NCI-H510A (cell line): Measurements from ENCODE around the gene CA10.

Experiments
- DNase-seq: peaks from one replicate; lab custom pipeline; 2025; lab: John Stamatoyannopoulos, UW

CA10 gene

DNA sequence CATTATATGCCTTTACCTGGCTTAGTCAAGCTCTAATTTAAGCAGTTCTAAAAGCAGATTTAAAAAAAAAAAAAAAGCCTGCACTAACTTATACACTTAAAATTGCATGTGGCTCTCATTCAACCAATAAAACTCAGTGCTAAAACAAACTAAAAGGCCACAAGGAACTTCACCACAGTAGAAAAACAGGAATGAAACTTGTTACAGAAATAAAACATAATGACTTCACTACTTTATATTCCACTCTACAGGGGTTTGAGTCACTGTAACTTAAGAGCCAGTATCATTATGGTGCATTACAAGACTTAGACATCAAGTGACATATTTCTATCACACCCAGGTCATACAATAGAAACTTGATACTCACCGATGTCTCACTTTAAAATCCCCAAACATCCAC lies 11.1 kb downstream of the CA10 start:
- no peak for DNase-seq

DNA sequence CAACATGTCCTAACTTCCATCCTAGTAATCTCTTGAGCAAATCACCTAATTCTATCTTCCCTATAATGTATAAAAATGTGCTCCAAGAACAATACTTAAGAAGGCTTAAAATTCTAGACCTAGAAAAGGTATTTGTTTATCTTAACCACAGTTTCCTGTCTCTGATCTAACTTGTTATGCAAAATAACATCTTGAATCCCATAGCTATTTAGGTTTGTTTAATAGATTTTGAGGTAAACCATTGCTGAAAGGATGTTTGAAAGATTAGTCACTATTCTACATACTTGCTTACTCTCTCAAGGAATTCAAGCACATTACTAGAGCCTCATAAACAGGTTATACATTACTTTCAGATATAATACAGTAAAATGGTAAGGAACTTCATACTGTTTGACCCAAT lies 13.0 kb downstream of the CA10 start:
- DNase-seq = no peak

GRCh38 chr17:52143542-52143941 lies 15.0 kb downstream of the CA10 start:
- DNase-seq = no peak

- DNase-seq = no peak
These were observed 17.9 kb downstream of the CA10 start for GRCh38 chr17:52140601-52141000.

DNA sequence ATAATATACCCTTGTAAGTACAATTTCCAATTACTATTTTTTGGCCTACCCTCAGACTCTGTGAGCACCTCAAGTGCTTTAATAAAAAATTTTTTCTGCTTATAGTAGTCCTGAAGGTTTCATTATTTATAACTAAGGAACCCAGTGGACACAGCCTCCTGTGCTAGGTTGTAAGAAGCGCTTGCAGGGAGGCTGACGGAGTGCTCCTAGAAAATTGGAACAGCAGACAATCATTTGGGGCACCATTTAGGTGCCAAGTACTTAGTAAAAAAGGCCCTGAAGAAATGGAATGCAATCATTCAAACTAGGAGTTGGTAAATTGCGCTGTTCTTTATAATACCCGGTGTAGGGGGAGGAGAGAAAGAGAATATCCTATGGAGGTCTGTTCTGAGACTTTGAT lies 19.8 kb downstream of the CA10 start:
- DNase-seq = no peak

DNA sequence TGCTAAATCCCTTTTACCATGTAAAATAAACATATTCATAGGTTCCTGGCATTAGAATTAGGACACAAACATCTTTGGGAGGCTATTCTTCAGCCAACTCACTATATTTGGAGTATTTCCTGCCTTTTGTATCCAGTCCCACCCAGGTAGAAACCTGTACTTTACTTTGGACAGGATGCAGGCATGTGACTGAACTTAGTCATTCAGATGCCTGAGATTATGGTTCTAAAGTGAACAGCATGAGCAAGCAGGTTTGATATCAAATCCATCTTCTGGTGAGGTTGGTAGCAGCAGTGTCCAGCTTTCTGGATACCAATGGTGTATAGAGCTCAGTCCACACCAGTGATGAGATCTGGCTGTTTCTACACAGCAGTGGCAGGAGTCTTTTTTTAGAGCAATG lies 20.2 kb downstream of the CA10 start:
- no peak for DNase-seq

DNA sequence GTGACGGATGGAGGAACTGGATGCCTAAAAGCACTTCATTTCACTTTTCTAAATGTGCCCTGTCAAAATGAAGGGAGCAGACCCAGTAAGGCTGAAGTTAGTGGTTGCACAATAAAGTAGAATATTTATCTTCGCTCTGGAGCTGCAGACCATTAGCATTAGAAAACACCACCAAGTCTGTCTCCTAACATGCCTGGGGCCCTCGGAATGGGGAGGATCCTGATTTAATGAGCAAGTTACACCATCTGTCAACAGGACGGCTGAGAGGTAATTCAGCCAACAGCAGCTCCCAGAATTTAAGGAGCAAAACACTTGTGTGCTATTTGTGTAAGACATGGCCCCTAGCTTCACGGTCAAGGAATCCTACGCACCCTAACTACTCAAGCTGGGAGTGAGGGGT lies 22.3 kb downstream of the CA10 start:
- DNase-seq = no peak

DNA sequence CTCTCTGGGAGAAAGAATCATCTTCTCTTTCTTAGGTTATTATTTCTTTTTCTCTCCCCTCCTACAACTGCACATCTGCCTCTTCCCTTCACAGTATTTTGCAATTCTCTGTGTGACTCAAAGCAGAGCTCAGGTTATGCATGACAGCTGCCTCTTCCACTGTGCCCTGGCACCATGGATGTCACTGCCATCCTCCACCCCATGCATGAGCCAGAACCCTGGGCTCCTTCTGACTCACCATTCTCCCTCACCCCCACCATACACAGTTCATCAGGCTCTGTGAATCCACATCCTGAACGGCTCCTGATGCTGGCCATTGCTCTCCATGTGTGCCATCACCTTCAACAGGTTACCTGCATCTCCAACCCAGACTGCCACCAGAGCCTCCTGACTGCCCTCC lies 23.9 kb downstream of the CA10 start:
- no peak for DNase-seq

- DNase-seq = no peak
These were observed 29.8 kb downstream of the CA10 start for GRCh38 chr17:52128721-52129120.

DNA sequence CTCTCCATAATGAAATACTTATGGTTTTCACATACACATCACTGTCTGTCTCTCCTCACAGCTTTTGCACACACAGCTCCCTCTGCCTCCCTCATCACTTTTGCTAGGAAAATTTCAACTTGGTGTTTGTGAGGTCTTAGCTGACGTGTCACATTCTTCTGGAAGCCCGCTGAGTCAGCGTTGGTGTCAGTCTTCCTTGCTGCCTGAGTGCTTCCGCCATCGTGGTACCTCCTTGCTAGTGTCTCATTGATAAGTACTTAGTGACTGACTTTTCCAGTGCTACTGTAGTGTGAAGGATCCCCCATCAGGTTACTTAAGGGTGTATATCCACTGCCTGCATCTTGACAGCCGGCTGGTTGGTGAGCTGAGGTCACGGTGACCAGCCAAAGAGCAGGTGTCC lies 33.5 kb downstream of the CA10 start:
- DNase-seq = no peak

DNA sequence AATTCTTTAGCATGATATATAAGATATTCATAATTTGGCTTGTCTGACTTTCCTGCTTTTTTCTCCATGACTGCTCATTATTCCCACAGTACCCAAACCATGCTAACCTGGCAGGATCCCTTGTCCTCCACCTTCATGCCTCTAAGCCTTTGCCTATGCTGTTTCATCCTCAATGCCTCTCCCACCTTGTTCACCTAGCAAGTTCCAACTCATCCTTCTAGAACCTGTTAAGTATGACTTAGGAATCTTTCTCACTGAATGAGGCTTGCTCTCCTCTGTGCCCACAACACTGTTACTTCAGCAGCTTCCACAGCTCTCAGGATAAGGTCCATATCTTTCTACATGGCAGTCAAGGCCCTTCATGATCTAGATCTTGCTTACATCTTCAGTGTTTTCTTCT lies 34.0 kb downstream of the CA10 start:
- DNase-seq = no peak

DNA sequence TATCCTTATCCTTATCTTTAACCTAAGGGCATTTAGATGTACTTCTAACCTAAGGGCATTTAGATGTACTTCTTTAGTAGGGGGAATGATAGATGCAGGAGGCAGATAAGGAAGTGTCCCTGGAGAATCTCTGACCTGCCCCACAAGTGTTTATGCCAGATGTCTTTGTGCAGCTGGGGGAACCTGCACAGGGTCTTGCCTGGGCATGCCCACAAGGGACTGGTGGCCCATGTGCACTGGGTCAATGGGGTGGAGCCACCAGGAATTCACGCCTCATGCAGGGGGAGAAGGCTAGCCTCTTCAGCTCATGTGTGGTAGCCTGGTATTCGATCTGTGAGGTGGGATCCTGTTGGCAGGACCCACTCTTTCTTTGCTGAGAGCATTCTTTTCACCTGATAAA lies 38.0 kb downstream of the CA10 start:
- no peak for DNase-seq

DNA sequence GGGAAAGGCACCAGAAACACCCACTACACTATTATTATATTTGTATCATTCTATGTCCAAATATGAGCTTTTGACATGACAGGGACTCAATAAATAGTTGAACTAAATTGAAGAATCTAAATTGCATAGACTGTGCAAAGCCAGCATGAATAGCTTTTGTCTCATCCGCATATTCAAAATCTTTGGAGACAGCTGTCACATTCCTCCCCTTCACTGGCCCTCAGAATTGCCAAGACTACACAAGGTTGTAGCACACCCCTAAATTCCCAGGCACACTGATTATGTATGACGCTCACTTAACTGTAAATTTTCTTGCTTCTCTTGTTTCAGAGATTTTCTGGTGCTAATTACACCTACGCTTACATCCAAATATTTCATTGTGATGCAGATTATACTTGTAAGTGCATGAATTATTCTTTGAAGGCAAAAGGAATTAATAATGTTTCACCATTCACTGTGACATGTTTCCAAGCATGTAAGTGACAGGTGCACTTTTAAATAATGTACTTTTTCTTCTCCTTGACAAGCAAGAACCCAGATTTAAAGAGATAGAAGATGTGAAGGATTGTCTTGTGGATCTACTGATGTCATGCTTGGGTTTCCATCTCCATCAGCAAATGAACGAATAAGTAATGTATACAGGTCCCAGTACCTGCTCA lies 47.5 kb downstream of the CA10 start:
- DNase-seq = no peak

GRCh38 chr17:52106638-52107261 lies 51.8 kb downstream of the CA10 start:
- DNase-seq = no peak

- DNase-seq = no peak
These were observed 52.4 kb downstream of the CA10 start for GRCh38 chr17:52106072-52106471.

GRCh38 chr17:52105591-52105990 lies 52.9 kb downstream of the CA10 start:
- no peak for DNase-seq

DNA sequence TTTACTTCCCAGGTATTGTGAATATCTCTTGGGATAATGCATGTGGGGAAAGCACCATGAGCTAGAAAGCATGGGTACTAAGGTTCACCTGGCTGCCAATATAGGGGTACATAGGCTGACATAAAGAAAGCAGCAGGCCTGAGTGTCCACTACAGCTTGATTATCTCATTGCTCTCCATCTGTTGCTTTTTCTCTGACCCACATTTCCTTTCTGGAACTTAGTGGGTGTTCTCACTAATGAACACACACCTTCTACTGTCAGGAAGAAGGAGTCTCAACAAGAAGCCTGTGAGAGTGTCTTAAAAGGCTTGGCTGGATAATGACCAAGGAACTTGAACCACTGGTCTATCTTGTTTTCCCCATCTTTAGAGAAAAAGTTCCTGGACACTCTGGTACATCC lies 62.5 kb downstream of the CA10 start:
- no peak for DNase-seq

DNA sequence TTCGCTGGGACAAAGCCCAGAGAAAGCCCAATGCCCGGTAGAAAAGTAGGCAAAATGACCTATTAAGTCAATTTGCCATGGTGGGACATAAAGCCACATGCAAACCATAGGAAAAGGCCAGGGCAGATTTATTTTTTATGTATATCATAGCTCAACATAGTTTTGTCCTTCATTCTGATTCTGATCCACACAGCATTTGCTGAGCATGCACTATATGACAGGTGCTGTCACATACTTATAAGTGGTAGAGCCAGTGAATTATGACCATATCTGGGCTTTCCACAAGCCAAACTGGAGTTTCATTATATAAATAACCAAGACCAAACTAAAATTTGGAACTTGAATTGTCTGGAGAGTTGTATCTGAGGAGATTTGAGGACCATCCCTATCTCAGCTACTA lies 74.3 kb downstream of the CA10 start:
- no peak for DNase-seq

DNA sequence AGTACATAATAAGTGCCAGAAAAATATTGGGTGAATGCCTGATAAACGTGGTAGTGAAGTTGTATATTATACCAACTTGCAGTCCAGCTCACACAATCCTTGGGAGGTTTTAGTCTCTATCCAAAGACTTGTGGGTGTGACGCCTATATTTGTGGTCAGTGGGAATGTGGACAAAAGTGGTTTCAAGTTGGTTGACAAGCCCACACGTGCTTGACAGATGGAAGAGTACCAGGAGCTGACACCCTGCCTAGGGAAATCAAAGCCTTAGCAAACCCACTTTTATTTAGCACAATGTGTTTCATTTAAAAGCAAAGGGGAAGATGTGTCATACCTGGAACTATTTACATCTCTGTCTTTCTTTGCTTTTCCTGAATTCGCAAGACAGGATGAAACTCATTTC lies 79.0 kb downstream of the CA10 start:
- DNase-seq = no peak

- DNase-seq = no peak
These were observed 86.8 kb downstream of the CA10 start for GRCh38 chr17:52071712-52072111.

DNA sequence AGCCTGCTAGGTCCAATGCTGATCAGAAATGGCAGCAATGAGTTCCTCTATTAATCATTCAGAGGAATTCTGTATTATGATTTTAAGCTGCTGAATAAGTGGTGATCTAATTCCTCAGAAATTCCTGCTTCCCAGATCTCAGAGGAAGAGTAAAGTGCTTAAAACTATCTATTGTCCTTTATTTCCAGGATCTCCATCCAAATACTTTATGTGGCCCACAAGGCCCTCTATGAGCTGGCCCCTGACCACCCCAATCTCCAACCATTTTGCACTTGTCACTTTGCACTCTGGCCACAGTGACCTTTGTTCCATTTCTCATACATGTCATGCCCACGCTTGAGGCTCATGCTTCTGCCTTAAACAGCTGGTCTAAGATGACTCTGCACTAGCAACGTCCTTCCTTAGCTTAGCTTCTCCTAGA lies 93.7 kb downstream of the CA10 start:
- DNase-seq = no peak

GRCh38 chr17:52049496-52049895 lies 109.0 kb downstream of the CA10 start:
- DNase-seq = no peak

DNA sequence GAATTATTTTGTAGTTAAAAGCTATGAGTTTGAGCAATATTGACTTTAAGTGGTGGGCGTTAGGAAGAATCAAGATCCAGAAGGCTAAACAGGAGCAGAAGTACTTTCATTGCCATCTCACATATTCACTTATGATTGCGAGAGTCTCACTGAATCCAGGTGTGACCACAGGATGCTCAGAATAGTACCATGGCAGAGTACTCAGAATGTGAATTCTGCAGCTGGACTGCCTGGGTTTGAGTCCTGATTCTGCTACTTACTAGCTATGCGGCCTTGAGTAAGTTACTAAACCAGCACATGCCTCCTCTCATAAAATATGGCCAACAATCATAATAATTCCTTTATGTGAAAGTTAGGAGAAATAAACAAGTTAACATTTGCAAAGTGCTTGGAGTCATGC lies 109.5 kb downstream of the CA10 start:
- DNase-seq = no peak
